HepG2 (cell line): ENCODE measurements around the gene UBE2O. TPM values are rescaled to one million over a fixed set of nuclear protein-coding genes. Genes with fewer than 3 reads are reported as not detected.

ENCODE experiments used
- ATAC-seq: fragments of 200-7000 bp; cut with Tn5 transposase; 3 replicates; pipeline ENCODE4 v1.9.1; 2020; ENCODE audit warnings: mild to moderate bottlenecking, moderate library complexity
- BruUV-seq: library from RNA; stranded (reverse); fragments of 400-500 nt; replicated peaks from 2 replicates; lab custom pipeline; 2021; lab: Mats Ljungman, UMichigan
- CTCF ChIA-PET: fragments of 300-600 bp; formaldehyde crosslinking; extraction: SDS; loops from one replicate; lab custom pipeline; 2021; ENCODE audit warnings: low total read pairs, inconsistent platforms, low intra/inter-chr PET ratio; lab: Yijun Ruan, JAX
- POLR2A ChIA-PET: fragments of 350-600 bp; sonication (Branson Sonifier 250); formaldehyde crosslinking; loops from one replicate; lab custom pipeline; 2020; ENCODE audit warnings: antibody characterized with exemption, inconsistent platforms; lab: Yijun Ruan, JAX
- DNase-seq: peaks from one replicate; pipeline ENCODE4 v3.0.0-alpha.2; 2015; ENCODE audit warnings: low spot score
- FAIRE-seq: peaks from 3 replicates; lab custom pipeline; 2011; peaks lifted over from hg19 to GRCh38; lab: Jason Lieb, UNC
- H2AFZ ChIP-seq: one replicate; pipeline ENCODE4 v1.6.1; 2011; ENCODE audit warnings: low read length, inconsistent platforms
- H3K27ac ChIP-seq: fragments of 300-600 bp; 3 replicates; pipeline ENCODE4 v1.8.0; 2011; ENCODE audit warnings: mixed run types, mild to moderate bottlenecking, mixed read lengths, low read length, inconsistent platforms; ENCODE audit not compliant: insufficient read depth; ENCODE audit errors: extremely low read length
- H3K27me3 ChIP-seq, 2 experiments: fragments of 200-600 bp in 1 of 2; 2 replicates in 1 of 2; 3 replicates in 1 of 2; pipeline versions ENCODE4 v1.6.0 to v1.8.0; 2011; ENCODE audit warnings: low read length in 2 of 2, mild to moderate bottlenecking in 2 of 2, moderate library complexity in 2 of 2, inconsistent platforms in 1 of 2; ENCODE audit not compliant: insufficient read depth in 2 of 2, control insufficient read depth in 1 of 2
- H3K36me3 ChIP-seq, 2 experiments: fragments of 200-600 bp in 1 of 2; replicated peaks in 1 of 2; 2 replicates in 1 of 2; 3 replicates in 1 of 2; pipeline versions ENCODE4 v1.5.1 to v1.8.0; 2011; ENCODE audit warnings: low read length in 2 of 2, inconsistent platforms in 1 of 2; ENCODE audit not compliant: insufficient read depth in 2 of 2, control insufficient read depth in 1 of 2
- H3K4me1 ChIP-seq: 2 replicates; pipeline ENCODE4 v1.5.1; 2012; ENCODE audit warnings: low read length, inconsistent platforms; ENCODE audit not compliant: insufficient read depth
- H3K4me2 ChIP-seq: 2 replicates; pipeline ENCODE4 v1.6.0; 2011; ENCODE audit warnings: low read depth, low read length, inconsistent platforms
- H3K4me3 ChIP-seq, 3 experiments: fragments of 200-600 bp in 1 of 3; sonication (generic), shearing (Covaris generic) in 1 of 3; replicated peaks in 1 of 3; 2 replicates each; pipeline ENCODE4 v1.5.1; 2011 to 2016; ENCODE audit warnings: low read length in 3 of 3, inconsistent platforms in 2 of 3, low read depth in 2 of 3, mild to moderate bottlenecking in 2 of 3, control low read depth in 1 of 3, mixed read lengths in 1 of 3; ENCODE audit not compliant: insufficient read depth in 1 of 3
- H3K79me2 ChIP-seq: one replicate; pipeline ENCODE4 v1.6.1; 2011; ENCODE audit warnings: low read length, inconsistent platforms; ENCODE audit not compliant: insufficient read depth
- H3K9ac ChIP-seq: 2 replicates; pipeline ENCODE4 v1.6.0; 2011; ENCODE audit warnings: mild to moderate bottlenecking, low read depth, low read length, inconsistent platforms; ENCODE audit not compliant: insufficient read depth
- H3K9me3 ChIP-seq: 2 replicates; pipeline ENCODE4 v1.5.1; 2012; ENCODE audit warnings: mild to moderate bottlenecking, low read length
- H4K20me1 ChIP-seq: 2 replicates; pipeline ENCODE4 v1.6.0; 2011; ENCODE audit warnings: inconsistent platforms, mild to moderate bottlenecking, low read length, moderate library complexity; ENCODE audit not compliant: insufficient read depth
- AKAP8 ChIP-seq: sonication (generic); formaldehyde crosslinking; IDR thresholded peaks from 2 replicates; pipeline ENCODE4 v1.5.1; 2020; ENCODE audit warnings: mild to moderate bottlenecking, missing genetic modification reagents
- KDM1A ChIP-seq: IDR thresholded peaks from 2 replicates; pipeline ENCODE4 v1.6.1; 2016; ENCODE audit warnings: missing compliant biosample characterization
- LCORL ChIP-seq, 2 experiments: fragments of 450-650 bp in 1 of 2; sonication (generic) in 1 of 2; formaldehyde crosslinking in 1 of 2; IDR thresholded peaks; 2 replicates each; pipeline versions ENCODE4 v1.5.0 to v1.6.1; 2017 to 2020; ENCODE audit warnings: antibody characterized with exemption in 1 of 2, missing genetic modification reagents in 1 of 2
- TBX3 ChIP-seq: fragments of 450-650 bp; IDR thresholded peaks from 2 replicates; pipeline ENCODE4 v1.6.1; 2017; ENCODE audit warnings: antibody characterized with exemption, mild to moderate bottlenecking, inconsistent platforms, borderline replicate concordance
- TEAD3 ChIP-seq: optimal IDR thresholded peaks from 2 replicates; pipeline ENCODE3; 2016; ENCODE audit warnings: borderline replicate concordance
- XBP1 ChIP-seq: sonication (generic); formaldehyde crosslinking; IDR thresholded peaks from 2 replicates; pipeline ENCODE4 v1.5.0; 2020; ENCODE audit warnings: missing genetic modification reagents
- ZNF350 ChIP-seq: sonication (generic); formaldehyde crosslinking; IDR thresholded peaks from 2 replicates; pipeline ENCODE4 v1.4.0; 2020; ENCODE audit warnings: mild to moderate bottlenecking, low read depth, missing genetic modification reagents, borderline replicate concordance
- ZNF563 ChIP-seq: sonication (generic); formaldehyde crosslinking; IDR thresholded peaks from 2 replicates; pipeline ENCODE4 v1.8.0; 2022; ENCODE audit warnings: mild to moderate bottlenecking, moderate library complexity, missing genetic modification reagents
- ZNF619 ChIP-seq: sonication (generic); formaldehyde crosslinking; IDR thresholded peaks from 2 replicates; pipeline ENCODE4 v1.4.0; 2020; ENCODE audit warnings: mild to moderate bottlenecking, missing genetic modification reagents
- ZSCAN31 ChIP-seq: sonication (generic); formaldehyde crosslinking; IDR thresholded peaks from 2 replicates; pipeline ENCODE4 v1.5.0; 2020; ENCODE audit warnings: low read depth, mild to moderate bottlenecking, missing genetic modification reagents
- WGBS: methylation state at CpG from one replicate; pipeline ENCODE4 v1.1.6; 2017; ENCODE audit warnings: low lambda C conversion rate; 5-methylcytosine and 5-hydroxymethylcytosine counted together
- in situ Hi-C: cut with HindIII; loops from 2 replicates; pipeline ENCODE4 v1.10.0; 2017; ENCODE audit warnings: low pct_unique_long_range_greater_than_20kb; ENCODE audit not compliant: extremely low pct_ligation_motif_present
- intact Hi-C: fragments of 100-400 bp; cut with micrococcal nuclease; formaldehyde crosslinking; loops from one replicate; pipeline ENCODE4 v1.10.0; 2022; ENCODE audit not compliant: unreplicated experiment
- polyA plus RNA-seq, 8 experiments: library from polyadenylated mRNA; depleted of rRNA in 3 of 8; stranded (reverse) in 7 of 8; unstranded in 1 of 8; fragments of >200 nt; fragmentation: Illumina TruSeq in 4 of 8; extraction: Trizol in 4 of 8; gene quantifications; 2 replicates each; pipeline versions ENCODE4 v1.2.1 to v1.2.3, GENCODE V29; 2011 to 2016; ENCODE audit warnings: low read depth in 4 of 8, missing spikeins in 1 of 8, mixed read lengths in 1 of 8; ENCODE audit not compliant: insufficient read depth in 1 of 8
- total RNA-seq, 5 experiments: library from RNA; depleted of rRNA; stranded (reverse); fragments of >200 nt; fragmentation: Illumina TruSeq; extraction: Trizol; gene quantifications; 2 replicates each; pipeline ENCODE4 v1.2.3, GENCODE V29; 2016; ENCODE audit warnings: low read depth in 1 of 5
- TF ChIP-seq, protein P1 (sequence below): sonication (generic); formaldehyde crosslinking; IDR thresholded peaks from 2 replicates; pipeline ENCODE4 v1.4.0; 2020; ENCODE audit warnings: mild to moderate bottlenecking, missing genetic modification reagents
- TF ChIP-seq, protein P2 (sequence below): IDR thresholded peaks from 2 replicates; pipeline ENCODE4 v1.6.1; 2012; ENCODE audit warnings: inconsistent platforms

The UBE2O gene
- total and polyA plus RNA-seq, 2 of the 13 experiments (the other 11 are each of a cell fraction or from before 2014, with no cell fraction given), result 21.5 to 23.5 TPM

DNA sequence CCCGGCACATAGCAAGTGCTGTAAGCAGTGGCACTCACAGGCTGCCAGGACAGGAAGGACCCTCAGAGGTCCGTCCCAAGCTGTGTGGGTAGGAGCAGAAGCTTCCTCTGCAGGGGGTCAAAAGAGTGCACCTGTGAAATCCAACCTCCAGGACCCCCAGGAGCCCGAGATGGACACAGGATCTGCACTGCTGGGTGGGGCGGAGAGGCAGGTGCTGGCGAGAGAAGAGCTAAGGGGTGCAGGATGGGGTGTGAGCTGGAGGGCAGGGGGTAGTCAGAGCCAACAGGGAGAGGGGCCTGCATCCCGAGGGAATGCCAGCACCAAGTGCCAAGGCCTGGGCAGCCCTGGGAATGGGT, 13.8 kb upstream of the UBE2O start:
- 58% methylated on average over 6 of the region's 6 CpGs for WGBS
- Histone ChIP-seq H3K9me3 (no peaks in the 10 kb centered on the region), H2AFZ (no peak overlapping the region), H4K20me1 (no peaks in the 10 kb centered on the region), H3K4me2 (0 out of 2 replicates have a peak overlapping the region, but pooled peaks have one; percentile 97), H3K9ac (no peak overlapping the region), H3K4me1 (peaks cover 54% of the 10 kb centered on the region), H3K27ac (no peak overlapping the region), H3K36me3 (no peaks in the 10 kb centered on the region), H3K27me3 (peaks cover 3 to 27% of the 10 kb centered on the region in 2 experiments; a peak in 4 of 5 replicates), H3K4me3 (no peak overlapping the region), H3K79me2 (no peaks in the 10 kb centered on the region)
- TF ChIP-seq, protein P1, sequence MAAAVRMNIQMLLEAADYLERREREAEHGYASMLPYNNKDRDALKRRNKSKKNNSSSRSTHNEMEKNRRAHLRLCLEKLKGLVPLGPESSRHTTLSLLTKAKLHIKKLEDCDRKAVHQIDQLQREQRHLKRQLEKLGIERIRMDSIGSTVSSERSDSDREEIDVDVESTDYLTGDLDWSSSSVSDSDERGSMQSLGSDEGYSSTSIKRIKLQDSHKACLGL, result 0 out of 2 replicates have a peak, but pooled peaks have one; percentile 2
- TF ChIP-seq LCORL (IDR thresholded peaks at IDR 0.05), result no peak
- TF ChIP-seq LCORL (CRISPR knock-in tag; IDR thresholded peaks at IDR 0.05), result no peak
- DNase-seq, result no peak
- no TSS peak for BruUV-seq
- FAIRE-seq, result no peak
- ChIA-PET POLR2A (interaction anchor here (0.6 to 2.7 kb wide), 3 partner anchors 18 to 92 kb away, joined by 4 to 31 read pairs (median 5); partner anchors contain the start of gene RHBDF2), CTCF (interaction anchor here (1.5 to 4.0 kb wide), 2 partner anchors 39 to 80 kb away, joined by 6 to 86 read pairs; no protein-coding TSS in a partner anchor)
- in situ Hi-C loops (loop anchor here (5.0 kb wide), 1 partner anchor 41 kb away; no protein-coding TSS in a partner anchor), intact Hi-C loops (loop anchor here (1.0 kb wide), 2 partner anchors 35 to 40 kb away; partner anchors contain the start of gene RHBDF2)
- no peak for ATAC-seq

DNA sequence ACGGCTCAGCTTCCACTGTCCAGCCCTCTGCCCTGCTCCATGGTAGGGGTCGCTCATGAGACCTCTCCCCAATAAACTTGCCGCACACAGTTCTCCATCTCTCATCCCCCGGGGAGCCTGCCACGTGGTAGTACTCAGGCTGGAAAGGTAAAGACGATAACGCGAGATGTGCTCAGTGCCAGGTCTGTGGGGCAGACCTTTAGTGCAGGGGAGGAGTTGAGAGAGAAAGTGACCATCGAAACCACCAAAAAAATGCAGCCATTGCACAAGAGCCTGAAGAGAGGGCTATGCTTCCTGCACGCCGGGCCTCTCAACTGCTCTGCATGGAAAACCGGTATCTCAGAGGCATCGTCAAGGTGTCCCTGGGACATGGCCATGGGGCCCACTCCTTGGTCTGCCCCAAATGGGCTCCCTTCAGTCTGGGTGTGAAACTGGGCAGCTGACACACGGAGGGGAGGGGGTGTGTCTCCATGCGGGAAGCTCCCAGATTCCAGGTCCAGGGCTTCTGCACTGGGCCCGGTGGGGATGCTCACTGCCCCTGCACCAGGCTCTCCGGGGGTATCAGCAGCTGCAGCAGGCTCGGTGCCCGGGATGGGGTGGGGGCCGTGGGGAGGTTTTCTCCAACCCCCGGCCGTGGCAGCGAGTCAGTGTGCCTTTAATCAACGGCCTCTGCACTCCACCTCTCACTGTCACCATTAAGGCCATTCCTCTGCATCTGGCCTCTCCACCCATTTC, 9.8 kb upstream of the UBE2O start:
- Histone ChIP-seq H3K4me2 (peak overlapping the region; percentile 54), H3K9ac (no peak overlapping the region), H3K4me3 (peak overlapping the region in 1 of 3 experiments; percentile 46; a peak in 1 of 6 replicates), H2AFZ (no peak overlapping the region), H3K4me1 (peaks cover 67% of the 10 kb centered on the region), H3K27ac (no peak overlapping the region), H3K27me3 (peaks cover 10 to 34% of the 10 kb centered on the region in 2 experiments; a peak in 4 of 5 replicates), H3K9me3 (no peaks in the 10 kb centered on the region), H3K79me2 (no peaks in the 10 kb centered on the region), H4K20me1 (no peaks in the 10 kb centered on the region), H3K36me3 (no peaks in the 10 kb centered on the region)
- FAIRE-seq, result no peak
- ChIA-PET POLR2A (interaction anchor here (1.1 to 1.9 kb wide), 5 partner anchors 27 to 44 kb away, joined by 3 to 5 read pairs (median 4); no protein-coding TSS in a partner anchor), CTCF (no interaction called here)
- DNase-seq, result no peak
- BruUV-seq, result no TSS peak
- intact Hi-C loops (no loop called here), in situ Hi-C loops (no loop called here)
- no peak for ATAC-seq
- 12% methylated on average over 18 of the region's 24 CpGs for WGBS
- TF ChIP-seq AKAP8 (CRISPR knock-in tag), result no peak
- 0 out of 2 replicates have a peak, but pooled peaks have one; percentile 20 for TF ChIP-seq ZNF350 (CRISPR knock-in tag)
- TF ChIP-seq ZSCAN31 (CRISPR knock-in tag), result 0 out of 2 replicates have a peak, but pooled peaks have one; percentile 16
- TF ChIP-seq TEAD3 (CRISPR knock-in tag), result peak; percentile 40
- TF ChIP-seq, protein P2, sequence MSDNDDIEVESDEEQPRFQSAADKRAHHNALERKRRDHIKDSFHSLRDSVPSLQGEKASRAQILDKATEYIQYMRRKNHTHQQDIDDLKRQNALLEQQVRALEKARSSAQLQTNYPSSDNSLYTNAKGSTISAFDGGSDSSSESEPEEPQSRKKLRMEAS, result 0 out of 2 replicates have a peak, but pooled peaks have one; percentile 8
- peak; percentile 15; the same call in 1 of the 2 replicates for TF ChIP-seq ZNF563 (CRISPR knock-in tag)
- no peak for TF ChIP-seq TBX3
- no peak for TF ChIP-seq XBP1 (CRISPR knock-in tag)
- TF ChIP-seq ZNF619 (CRISPR knock-in tag), result 0 out of 2 replicates have a peak, but pooled peaks have one; percentile 37
- TF ChIP-seq KDM1A (CRISPR knock-in tag), result no peak
